Prostate gland (tissue), 2 donors: ENCODE data around the gene KLHL7. TPM values are rescaled to one million over a fixed set of nuclear protein-coding genes. Genes with fewer than 3 reads are reported as not detected.

ENCODE experiments used
- DNase-seq: peaks from one replicate; pipeline ENCODE4 v3.0.0-alpha.2; 2019; ENCODE audit warnings: low spot score
- H3K27ac ChIP-seq, 2 donors: fragments of 200-600 bp; sonication (generic); 2 replicates each; pipeline ENCODE4 v1.5.1; 2017 to 2019
- H3K27me3 ChIP-seq: fragments of 200-600 bp; sonication (generic); replicated peaks from 2 replicates; pipeline ENCODE4 v1.5.1; 2019; ENCODE audit not compliant: insufficient read depth
- H3K36me3 ChIP-seq, 2 donors: fragments of 200-600 bp; sonication (generic); 1 replicate in 1 of 2; 2 replicates in 1 of 2; pipeline versions ENCODE4 v1.5.1 to v1.8.1; 2017 to 2019
- H3K4me1 ChIP-seq: fragments of 200-600 bp; sonication (generic); replicated peaks from 2 replicates; pipeline ENCODE4 v1.5.1; 2019
- H3K4me3 ChIP-seq, 2 donors: fragments of 200-600 bp; sonication (generic); 2 replicates each; pipeline ENCODE4 v1.5.1; 2017 to 2019
- H3K9me3 ChIP-seq: fragments of 200-600 bp; sonication (generic); 2 replicates; pipeline ENCODE4 v1.5.1; 2017
- POLR2A ChIP-seq: fragments of 450-650 bp; IDR thresholded peaks from one replicate; pipeline ENCODE4 v1.6.1; 2016; ENCODE audit warnings: antibody characterized with exemption, mild to moderate bottlenecking
- POLR2AphosphoS5 ChIP-seq: sonication (generic); formaldehyde crosslinking; IDR thresholded peaks from one replicate; pipeline ENCODE4 v1.6.1; 2017; ENCODE audit warnings: antibody characterized with exemption
- WGBS: methylation state at CpG from one replicate; pipeline ENCODE4 v1.1.5; 2018; 5-methylcytosine and 5-hydroxymethylcytosine counted together
- intact Hi-C: fragments of 100-400 bp; cut with DNase I; formaldehyde crosslinking; loops from one replicate; pipeline ENCODE4 v1.14.2; 2022
- total RNA-seq, 2 donors: library from RNA; depleted of rRNA; stranded (reverse); fragments of >200 nt; gene quantifications; one replicate each; pipeline ENCODE4 v1.1.0, GENCODE V29; 2016
- TF ChIP-seq, protein P1 (sequence below), 4 experiments: fragments of 200-600 bp in 2 of 4; fragments of 450-650 bp in 2 of 4; sonication (generic) in 2 of 4; IDR thresholded peaks; 1 replicate in 3 of 4; 2 replicates in 1 of 4; pipeline ENCODE4 v1.5.1; 2016 to 2019; ENCODE audit warnings: antibody characterized with exemption in 4 of 4, mild to moderate bottlenecking in 2 of 4, moderate library complexity in 2 of 4

The KLHL7 gene
- total RNA-seq, 2 donors from 2014 or later: 18.1 to 67.7 TPM

DNA sequence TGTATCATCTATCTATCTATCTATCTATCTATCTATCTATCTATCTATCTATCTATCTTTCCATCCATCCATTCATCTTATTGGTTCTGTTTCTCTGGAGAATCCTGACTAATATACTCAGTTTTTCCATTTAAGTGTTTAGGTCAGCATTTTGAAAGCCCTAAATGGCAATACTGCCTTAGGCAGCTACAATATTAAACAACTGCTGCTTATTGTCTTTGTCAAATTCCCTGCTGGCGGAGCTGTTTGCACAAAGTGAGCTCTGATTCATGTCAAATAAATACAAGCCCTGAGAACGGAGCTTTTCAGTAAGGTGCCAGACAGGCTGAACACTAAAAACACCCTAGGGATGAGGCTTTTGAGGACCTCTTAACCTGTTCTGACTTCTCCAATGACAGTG lies 7.1 kb upstream of the KLHL7 start:
- no peaks in the 10 kb centered on the region for H3K27me3 ChIP-seq
- no peaks in the 10 kb centered on the region for H3K4me1 ChIP-seq
- H3K9me3 ChIP-seq: no peaks in the 10 kb centered on the region
- H3K27ac ChIP-seq: no peak overlapping the region
- WGBS: 28% methylated on average over 2 of the region's 2 CpGs
- no peak for TF ChIP-seq POLR2A
- TF ChIP-seq, protein P1, sequence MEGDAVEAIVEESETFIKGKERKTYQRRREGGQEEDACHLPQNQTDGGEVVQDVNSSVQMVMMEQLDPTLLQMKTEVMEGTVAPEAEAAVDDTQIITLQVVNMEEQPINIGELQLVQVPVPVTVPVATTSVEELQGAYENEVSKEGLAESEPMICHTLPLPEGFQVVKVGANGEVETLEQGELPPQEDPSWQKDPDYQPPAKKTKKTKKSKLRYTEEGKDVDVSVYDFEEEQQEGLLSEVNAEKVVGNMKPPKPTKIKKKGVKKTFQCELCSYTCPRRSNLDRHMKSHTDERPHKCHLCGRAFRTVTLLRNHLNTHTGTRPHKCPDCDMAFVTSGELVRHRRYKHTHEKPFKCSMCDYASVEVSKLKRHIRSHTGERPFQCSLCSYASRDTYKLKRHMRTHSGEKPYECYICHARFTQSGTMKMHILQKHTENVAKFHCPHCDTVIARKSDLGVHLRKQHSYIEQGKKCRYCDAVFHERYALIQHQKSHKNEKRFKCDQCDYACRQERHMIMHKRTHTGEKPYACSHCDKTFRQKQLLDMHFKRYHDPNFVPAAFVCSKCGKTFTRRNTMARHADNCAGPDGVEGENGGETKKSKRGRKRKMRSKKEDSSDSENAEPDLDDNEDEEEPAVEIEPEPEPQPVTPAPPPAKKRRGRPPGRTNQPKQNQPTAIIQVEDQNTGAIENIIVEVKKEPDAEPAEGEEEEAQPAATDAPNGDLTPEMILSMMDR (IDR thresholded peaks at IDR 0.05): no peak
- TF ChIP-seq POLR2AphosphoS5: no peak
- H3K36me3 ChIP-seq: no peaks in the 10 kb centered on the region
- no peak for DNase-seq
- intact Hi-C loops: no loop called here
- no peak overlapping the region for H3K4me3 ChIP-seq

DNA sequence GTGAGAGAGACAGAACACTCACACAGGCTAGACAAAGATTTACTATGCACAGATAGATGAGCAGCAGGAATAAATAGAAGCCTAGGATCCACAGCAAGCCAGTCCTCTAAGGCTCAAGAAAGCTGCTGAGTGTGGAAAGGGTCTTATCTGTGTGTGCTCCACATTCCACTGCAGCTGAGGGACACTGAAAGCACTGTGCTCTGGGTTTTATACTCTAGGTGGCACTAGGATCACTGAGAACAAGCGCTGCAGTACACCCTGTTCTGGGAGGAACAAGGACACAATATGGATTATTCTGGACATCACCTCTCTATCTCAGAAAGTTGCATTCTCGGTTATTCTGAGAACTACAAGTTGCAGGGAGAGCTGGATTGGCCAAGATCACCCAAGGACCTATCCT lies 4.9 kb upstream of the KLHL7 start:
- Histone ChIP-seq H3K4me3 (no peak overlapping the region), H3K4me1 (no peaks in the 10 kb centered on the region), H3K27ac (no peak overlapping the region), H3K9me3 (no peaks in the 10 kb centered on the region), H3K27me3 (no peaks in the 10 kb centered on the region), H3K36me3 (no peaks in the 10 kb centered on the region)
- intact Hi-C loops: no loop called here
- DNase-seq: no peak
- TF ChIP-seq POLR2A: no peak
- TF ChIP-seq, protein P1 (IDR thresholded peaks at IDR 0.05): no peak
- no peak for TF ChIP-seq POLR2AphosphoS5
- 74% methylated on average over 2 of the region's 2 CpGs for WGBS

DNA sequence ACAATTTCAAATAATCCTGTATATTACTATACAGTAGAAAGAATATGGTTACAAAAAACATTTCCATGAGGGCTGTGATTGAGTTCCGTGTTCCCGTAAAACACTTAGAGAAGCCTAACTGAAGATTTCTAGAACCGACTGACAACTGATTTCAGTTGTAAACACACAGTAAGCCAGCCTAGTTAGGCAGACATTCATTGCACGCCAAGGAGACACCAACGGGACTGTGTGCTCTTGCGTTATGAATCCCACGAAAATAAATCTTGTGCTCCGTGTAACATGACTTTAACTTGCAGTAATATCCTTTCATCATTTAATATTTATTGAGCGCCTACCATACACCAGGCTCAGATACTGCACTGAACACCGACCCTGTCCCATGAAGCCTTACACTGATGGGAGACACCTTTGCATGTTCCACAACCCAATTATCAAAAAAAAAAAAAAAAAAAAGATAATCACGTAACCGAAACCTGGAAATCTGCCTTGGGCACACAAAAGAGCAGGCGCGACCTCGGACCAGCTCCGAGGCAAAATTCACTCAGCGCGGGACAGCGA lies 420 bp upstream of the KLHL7 start:
- TF ChIP-seq POLR2AphosphoS5 (no peak), POLR2A (no peak)
- TF ChIP-seq, protein P1 (IDR thresholded peaks at IDR 0.05): no peak
- Histone ChIP-seq H3K9me3 (no peaks in the 10 kb centered on the region), H3K4me1 (no peaks in the 10 kb centered on the region), H3K27ac (peak overlapping the region; percentile 89 to 97), H3K36me3 (no peaks in the 10 kb centered on the region), H3K27me3 (no peaks in the 10 kb centered on the region), H3K4me3 (peak overlapping the region; percentile 70 to 99)
- under 1% methylated on average over 19 of the region's 19 CpGs for WGBS
- intact Hi-C loops: loop anchor here (2.0 kb wide), 1 partner anchor 78 kb away; the partner anchor contains the start of gene NUP42
- DNase-seq: no peak

DNA sequence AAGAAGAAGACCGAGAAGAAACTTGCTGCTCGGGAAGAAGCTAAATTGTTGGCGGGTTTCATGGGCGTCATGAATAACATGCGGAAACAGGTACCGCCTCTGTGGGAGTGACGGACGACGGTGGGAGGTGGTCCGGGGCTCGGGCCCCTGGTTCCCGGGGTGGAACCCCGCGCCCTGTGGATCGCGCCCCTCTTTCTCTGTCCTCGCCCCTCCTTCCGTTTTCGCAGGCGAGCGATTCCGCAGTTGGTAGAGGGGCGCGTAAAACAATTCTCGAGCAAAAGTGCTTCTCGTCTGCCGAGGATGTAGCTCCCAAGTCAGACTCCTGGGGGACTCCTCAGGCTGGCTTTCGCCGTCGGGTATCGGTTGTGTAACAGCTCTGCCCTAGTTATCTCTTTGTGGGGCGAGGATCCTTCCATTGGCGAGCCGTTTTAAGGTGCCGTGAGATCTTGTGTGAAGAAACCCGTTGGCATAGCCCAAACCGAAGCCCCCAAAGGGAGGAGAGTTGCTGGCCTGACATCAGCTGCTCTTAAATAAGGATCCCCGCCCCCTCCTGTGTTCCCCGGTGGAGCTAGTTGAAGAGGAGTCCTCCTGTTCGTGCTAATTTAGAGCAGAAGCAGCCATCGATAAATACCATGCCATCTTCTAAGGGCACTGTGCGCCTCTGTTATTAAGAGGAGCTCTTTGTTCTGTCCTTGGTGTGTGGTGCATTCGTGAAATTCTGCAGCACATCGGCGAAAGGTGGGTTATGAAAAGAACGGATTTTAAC lies 655 bp downstream of the KLHL7 start:
- peak; percentile 37 for DNase-seq
- under 1% methylated on average over 46 of the region's 46 CpGs for WGBS
- H3K27me3 ChIP-seq: no peaks in the 10 kb centered on the region

More for the DNA sequence above, 655 bp downstream of the KLHL7 start:
- Histone ChIP-seq H3K4me1 (no peaks in the 10 kb centered on the region), H3K9me3 (no peaks in the 10 kb centered on the region), H3K4me3 (peak overlapping the region; percentile 70 to 99), H3K27ac (peak overlapping the region; percentile 89 to 97), H3K36me3 (no peaks in the 10 kb centered on the region)
- TF ChIP-seq POLR2A: no peak
- TF ChIP-seq, protein P1 (IDR thresholded peaks at IDR 0.05): peak in 1 of 4 experiments; percentile 8
- intact Hi-C loops: no loop called here
